ENCODE measurements around the gene YBX3. TPM values are rescaled to one million over a fixed set of nuclear protein-coding genes. Genes with fewer than 3 reads are reported as not detected.
A peak's percentile ranks its signal among the peaks of the same experiment; 100 is the strongest.
"Not testable (repeated sequence)": the region's sequence is repeated elsewhere in the genome, so short reads cannot be mapped to it uniquely, and the experiment has no call there.

YBX3 gene
- total RNA-seq, 2 experiments from 2014 or later, result 35.9 to 37.4 TPM

DNA sequence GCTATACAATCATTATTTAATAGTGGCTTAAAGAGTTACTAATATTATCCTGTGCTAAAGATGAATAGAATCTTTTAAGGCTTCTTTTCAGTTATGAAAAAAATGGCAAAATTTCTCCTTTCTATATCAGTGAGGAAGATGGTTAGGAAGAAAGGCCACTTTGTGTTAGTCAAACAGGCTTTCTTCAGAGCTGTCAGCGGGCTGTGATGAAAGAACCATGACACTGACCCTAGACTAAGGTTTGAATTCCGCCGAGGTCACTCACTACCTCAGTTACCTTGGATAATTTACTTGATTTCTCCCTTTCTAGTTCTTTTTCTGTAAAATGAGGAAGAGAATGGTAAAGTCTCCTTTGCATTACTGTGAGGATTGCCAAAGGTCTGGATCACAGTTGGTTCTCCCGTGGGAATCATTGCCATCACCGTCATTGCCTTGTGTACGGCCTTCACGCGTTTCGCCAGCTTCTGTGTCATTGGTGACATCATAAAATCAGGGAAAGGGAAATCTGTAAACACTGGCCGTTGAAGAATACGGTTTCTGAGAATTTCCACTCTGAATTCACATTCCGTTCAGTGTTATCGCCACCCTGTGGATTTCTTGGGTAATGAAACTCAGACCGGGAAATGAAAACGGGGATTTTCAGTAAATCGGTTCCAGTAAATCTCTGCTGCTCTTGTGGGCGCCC is 26.7 kb upstream of the YBX3 start:
- Histone ChIP-seq H3K27me3 (ENCODE audit: control insufficient read depth in 1 of 2, insufficient read depth in 2 of 2, low read length in 2 of 2) (no peaks in the 10 kb centered on the region), H3K4me1 (ENCODE audit: insufficient read depth, low read length) (peaks cover 5% of the 10 kb centered on the region), H3K9me3 (ENCODE audit: control insufficient read depth in 1 of 2, insufficient read depth in 1 of 2, low read length in 2 of 2) (no peaks in the 10 kb centered on the region), H3K36me3 (ENCODE audit: insufficient read depth, low read length) (no peaks in the 10 kb centered on the region), H3K4me3 (ENCODE audit: low read length) (no peak overlapping the region), H3K27ac (ENCODE audit: low read depth in 1 of 2, low read length in 2 of 2) (no peak overlapping the region)
- H3K27me3 Mint-ChIP-seq, result peaks cover 37% of the 10 kb centered on the region
- ChIA-PET CTCF (interaction anchor here (0.7 to 1.9 kb wide), 9 partner anchors 10 to 736 kb away, joined by 3 to 12 read pairs (median 4); partner anchors contain the start of gene MAGOHB), POLR2A (interaction anchor here (1.0 kb wide), 1 partner anchor 21 kb away, joined by 3 read pairs; no protein-coding TSS in a partner anchor)
- peak; percentile 82 for TF ChIP-seq CTCF (IDR thresholded peaks at IDR 0.05)
- peak; percentile 22 to 84 (median 52) for DNase-seq
- no peaks in the 10 kb centered on the region for H3K9me3 Mint-ChIP-seq
- H3K4me1 Mint-ChIP-seq (ENCODE audit: low read depth), result peaks cover 7% of the 10 kb centered on the region
- H3K4me3 Mint-ChIP-seq, result no peak overlapping the region
- H3K27ac Mint-ChIP-seq, result no peak overlapping the region
- ATAC-seq (ENCODE audit: poor library complexity), result peak; percentile 99
- no peaks in the 10 kb centered on the region for H3K36me3 Mint-ChIP-seq (ENCODE audit: low read depth)
- intact Hi-C loops (cut with DNase I, micrococcal nuclease), result loop anchor here (1.0 to 5.0 kb wide), 4 partner anchors 133 to 515 kb away; partner anchors contain the start of gene MAGOHB (in 1 of the 2)

- ChIA-PET CTCF (no interaction called here), POLR2A (no interaction called here)
- no peak for ATAC-seq (ENCODE audit: poor library complexity)
- peaks cover 7% of the 10 kb centered on the region for H3K4me1 Mint-ChIP-seq (ENCODE audit: low read depth)
- no peak for DNase-seq
- Histone ChIP-seq H3K4me1 (ENCODE audit: insufficient read depth, low read length) (peaks cover 5% of the 10 kb centered on the region), H3K27me3 (ENCODE audit: control insufficient read depth in 1 of 2, insufficient read depth in 2 of 2, low read length in 2 of 2) (no peaks in the 10 kb centered on the region), H3K4me3 (ENCODE audit: low read length) (no peak overlapping the region), H3K9me3 (ENCODE audit: control insufficient read depth in 1 of 2, insufficient read depth in 1 of 2, low read length in 2 of 2) (no peaks in the 10 kb centered on the region), H3K27ac (ENCODE audit: low read depth in 1 of 2, low read length in 2 of 2) (no peak overlapping the region), H3K36me3 (ENCODE audit: insufficient read depth, low read length) (no peaks in the 10 kb centered on the region)
- H3K27ac Mint-ChIP-seq, result no peak overlapping the region
- H3K36me3 Mint-ChIP-seq (ENCODE audit: low read depth), result no peaks in the 10 kb centered on the region
- H3K9me3 Mint-ChIP-seq, result no peaks in the 10 kb centered on the region
- intact Hi-C loops (cut with DNase I, micrococcal nuclease), result loop anchor here in 1 of 2 experiments (5.0 kb wide), 1 partner anchor 510 kb away; no protein-coding TSS in a partner anchor
- no peak for TF ChIP-seq CTCF (IDR thresholded peaks at IDR 0.05)
- no peak overlapping the region for H3K4me3 Mint-ChIP-seq
- H3K27me3 Mint-ChIP-seq, result peaks cover 26% of the 10 kb centered on the region
Measured at GRCh38 chr12:10747730-10748129, 24.6 kb upstream of the YBX3 start.

GRCh38 chr12:10743420-10743819 is 20.3 kb upstream of the YBX3 start:
- H3K9me3 ChIP-seq (ENCODE audit: control insufficient read depth in 1 of 2, insufficient read depth in 1 of 2, low read length in 2 of 2); H3K9me3 Mint-ChIP-seq; H3K4me3 Mint-ChIP-seq; H3K4me1 Mint-ChIP-seq (ENCODE audit: low read depth); H3K4me3 ChIP-seq (ENCODE audit: low read length); H3K36me3 ChIP-seq (ENCODE audit: insufficient read depth, low read length); H3K27ac ChIP-seq (ENCODE audit: low read depth in 1 of 2, low read length in 2 of 2); H3K36me3 Mint-ChIP-seq (ENCODE audit: low read depth); CTCF ChIA-PET; intact Hi-C loops (cut with DNase I, micrococcal nuclease); POLR2A ChIA-PET; H3K4me1 ChIP-seq (ENCODE audit: insufficient read depth, low read length); DNase-seq; ATAC-seq (ENCODE audit: poor library complexity); H3K27me3 ChIP-seq (ENCODE audit: control insufficient read depth in 1 of 2, insufficient read depth in 2 of 2, low read length in 2 of 2); H3K27ac Mint-ChIP-seq: not testable (repeated sequence)
- H3K27me3 Mint-ChIP-seq, result peaks cover 16% of the 10 kb centered on the region
